Adipose tissue (tissue), 3 donors: ENCODE measurements around the gene CHRNA1. TPM values are rescaled to one million over a fixed set of nuclear protein-coding genes. Genes with fewer than 3 reads are reported as not detected.
"Not testable (repeated sequence)": the region's sequence is repeated elsewhere in the genome, so short reads cannot be mapped to it uniquely, and the experiment has no call there.

Experiments used
- H3K27ac ChIP-seq: one replicate; pipeline ENCODE4 v1.5.1; 2013; ENCODE audit warnings: low read depth, low read length
- WGBS, 3 donors: extraction: QIAGEN DNeasy Blood & Tissue Kit; methylation state at CpG; one replicate each; pipeline ENCODE4 v1.1.7; 2013; 5-methylcytosine and 5-hydroxymethylcytosine counted together
- polyA plus RNA-seq, 3 donors: library from polyadenylated mRNA; stranded (reverse); fragments of 200-250 nt; gene quantifications; one replicate each; pipeline ENCODE4 v1.2.3, GENCODE V29; 2013
- donor health status: healthy with polysubstance abuse.
- donor health status: Bipolar disorder and iron deficiency.
- donor health status: healthy.

CHRNA1 gene
- polyA plus RNA-seq, 3 donors, result 0.06 to 0.18 TPM; not detected in 1

GRCh38 chr2:174731546-174731945, 32.7 kb downstream of the CHRNA1 start:
- WGBS, 3 donors, result 76 to 85% (median 76%) methylated on average over 7 of the region's 7 CpGs
- H3K27ac ChIP-seq, result no peak overlapping the region

GRCh38 chr2:174730698-174731018, 33.6 kb downstream of the CHRNA1 start:
- 67 to 80% (median 76%) methylated on average over 12 of the region's 12 CpGs for WGBS, 3 donors
- no peak overlapping the region for H3K27ac ChIP-seq

- WGBS, 3 donors, result 4 to 6% (median 6%) methylated on average over 59 of the region's 59 CpGs
- H3K27ac ChIP-seq, result no peak overlapping the region
Measured at GRCh38 chr2:174729797-174730697, 34.2 kb downstream of the CHRNA1 start.

GRCh38 chr2:174728096-174728495, 36.2 kb downstream of the CHRNA1 start:
- 94 to 98% (median 97%) methylated on average over 9 of the region's 9 CpGs for WGBS, 3 donors
- H3K27ac ChIP-seq, result no peak overlapping the region

- WGBS, 3 donors, result 35 to 44% (median 39%) methylated on average over 4 of the region's 4 CpGs
- no peak overlapping the region for H3K27ac ChIP-seq
Measured at GRCh38 chr2:174726212-174726611, 38.1 kb downstream of the CHRNA1 start.

- H3K27ac ChIP-seq, result no peak overlapping the region
- whole genome bisulfite sequencing, 3 donors, result 94 to 96% (median 94%) methylated on average over 1 of the region's 1 CpG
Measured at GRCh38 chr2:174722942-174723592, 41.2 kb downstream of the CHRNA1 start.

- WGBS, 3 donors, result 67 to 73% (median 70%) methylated on average over 4 of the region's 4 CpGs
Measured at GRCh38 chr2:174719016-174719415, 45.3 kb downstream of the CHRNA1 start.

GRCh38 chr2:174718591-174718990, 45.7 kb downstream of the CHRNA1 start:
- 73 to 77% (median 74%) methylated on average over 4 of the region's 4 CpGs for WGBS, 3 donors

More at GRCh38 chr2:174719016-174719415, 45.3 kb downstream of the CHRNA1 start:
- H3K27ac ChIP-seq, result no peak overlapping the region

GRCh38 chr2:174717916-174718315, 46.4 kb downstream of the CHRNA1 start:
- 91 to 95% (median 93%) methylated on average over 3 of the region's 3 CpGs for WGBS, 3 donors
- H3K27ac ChIP-seq, result no peak overlapping the region

More at GRCh38 chr2:174718591-174718990, 45.7 kb downstream of the CHRNA1 start:
- no peak overlapping the region for H3K27ac ChIP-seq

GRCh38 chr2:174717273-174717672, 47.0 kb downstream of the CHRNA1 start:
- H3K27ac ChIP-seq, result no peak overlapping the region
- 65 to 78% (median 70%) methylated on average over 6 of the region's 6 CpGs for WGBS, 3 donors

GRCh38 chr2:174716785-174717184, 47.5 kb downstream of the CHRNA1 start:
- H3K27ac ChIP-seq, result no peak overlapping the region
- 24 to 59% (median 37%) methylated on average over 3 of the region's 3 CpGs for WGBS, 3 donors

- no peak overlapping the region for H3K27ac ChIP-seq
- WGBS, 3 donors, result 97 to 98% (median 98%) methylated on average over 2 of the region's 2 CpGs
Measured at GRCh38 chr2:174713686-174714085, 50.6 kb downstream of the CHRNA1 start.

GRCh38 chr2:174711206-174711605, 53.1 kb downstream of the CHRNA1 start:
- WGBS, 3 donors, result 88 to 95% (median 94%) methylated on average over 6 of the region's 6 CpGs

GRCh38 chr2:174709416-174710004, 54.8 kb downstream of the CHRNA1 start:
- WGBS, 3 donors, result 94 to 97% (median 97%) methylated on average over 32 of the region's 32 CpGs
- not testable (repeated sequence) for H3K27ac ChIP-seq

More at GRCh38 chr2:174711206-174711605, 53.1 kb downstream of the CHRNA1 start:
- no peak overlapping the region for H3K27ac ChIP-seq

GRCh38 chr2:174708713-174709112, 55.6 kb downstream of the CHRNA1 start:
- H3K27ac ChIP-seq, result no peak overlapping the region
- WGBS, 3 donors, result 59 to 72% (median 65%) methylated on average over 9 of the region's 9 CpGs

- 65 to 78% (median 76%) methylated on average over 4 of the region's 4 CpGs for WGBS, 3 donors
- no peak overlapping the region for H3K27ac ChIP-seq
Measured at GRCh38 chr2:174705321-174705720, 59.0 kb downstream of the CHRNA1 start.

GRCh38 chr2:174704642-174705041, 59.6 kb downstream of the CHRNA1 start:
- H3K27ac ChIP-seq, result no peak overlapping the region
- WGBS, 3 donors, result 17 to 35% (median 28%) methylated on average over 1 of the region's 1 CpG

- no peak overlapping the region for H3K27ac ChIP-seq
- 50 to 69% (median 64%) methylated on average over 3 of the region's 3 CpGs for WGBS, 3 donors
Measured at GRCh38 chr2:174704061-174704460, 60.2 kb downstream of the CHRNA1 start.

- WGBS, 3 donors, result 58 to 74% (median 63%) methylated on average over 3 of the region's 3 CpGs
- no peak overlapping the region for H3K27ac ChIP-seq
Measured at GRCh38 chr2:174703430-174703829, 60.8 kb downstream of the CHRNA1 start.
